ENCODE results near the gene ADAMTS3. TPM values are rescaled to one million over a fixed set of nuclear protein-coding genes. Genes with fewer than 3 reads are reported as not detected.

ADAMTS3 gene
- total RNA-seq, 1 experiment from 2014 or later, result 0.07 TPM

DNA sequence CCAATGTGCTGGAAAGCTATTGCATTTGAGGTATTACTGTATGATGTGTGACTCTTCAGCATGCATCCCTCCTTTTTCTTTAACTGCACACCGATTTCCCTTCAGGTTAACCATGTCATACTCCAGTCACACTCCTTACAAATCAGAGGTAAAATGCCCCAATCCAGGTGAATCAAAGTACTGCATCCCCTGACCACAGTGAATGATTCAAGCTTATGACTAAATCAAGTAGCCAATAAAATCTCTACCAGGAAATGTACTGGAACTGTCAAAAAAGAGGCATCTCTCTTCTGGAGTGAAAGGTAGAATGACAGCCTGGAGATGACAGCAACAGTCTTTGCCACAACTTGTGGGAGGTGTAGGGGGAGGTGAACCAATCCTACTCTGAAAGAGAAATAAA lies 10.4 kb downstream of the ADAMTS3 start:
- no peak for TF ChIP-seq CTCF (IDR thresholded peaks at IDR 0.05; ENCODE audit: unreplicated experiment)
- DNase-seq, result no peak
- Mint-ChIP-seq H3K4me1 (ENCODE audit: low read depth, unreplicated experiment) (no peaks in the 10 kb centered on the region), H3K9me3 (ENCODE audit: low read depth, unreplicated experiment) (no peaks in the 10 kb centered on the region), H3K4me3 (ENCODE audit: low read depth, unreplicated experiment) (no peak overlapping the region), H3K36me3 (ENCODE audit: insufficient read depth, unreplicated experiment) (no peaks in the 10 kb centered on the region), H3K27me3 (ENCODE audit: unreplicated experiment) (peaks cover 24% of the 10 kb centered on the region), H3K27ac (ENCODE audit: unreplicated experiment) (no peak overlapping the region)
- intact Hi-C loops (cut with micrococcal nuclease; ENCODE audit: unreplicated experiment), result no loop called here
- no TSS peak for BruUV-seq (replicated peaks)
- CTCF ChIA-PET, result no interaction called here

- Mint-ChIP-seq H3K4me1 (ENCODE audit: low read depth, unreplicated experiment) (no peaks in the 10 kb centered on the region), H3K27ac (ENCODE audit: unreplicated experiment) (no peak overlapping the region), H3K4me3 (ENCODE audit: low read depth, unreplicated experiment) (no peak overlapping the region), H3K36me3 (ENCODE audit: insufficient read depth, unreplicated experiment) (no peaks in the 10 kb centered on the region), H3K9me3 (ENCODE audit: low read depth, unreplicated experiment) (no peaks in the 10 kb centered on the region), H3K27me3 (ENCODE audit: unreplicated experiment) (peaks cover 24% of the 10 kb centered on the region)
- intact Hi-C loops (cut with micrococcal nuclease; ENCODE audit: unreplicated experiment), result no loop called here
- TF ChIP-seq CTCF (IDR thresholded peaks at IDR 0.05; ENCODE audit: unreplicated experiment), result no peak
- DNase-seq, result no peak
- no TSS peak for BruUV-seq (replicated peaks)
- CTCF ChIA-PET, result interaction anchor here (0.6 kb wide), 2 partner anchors 84 to 381 kb away, joined by 3 read pairs; no protein-coding TSS in a partner anchor
These were observed 12.0 kb downstream of the ADAMTS3 start for GRCh38 chr4:72557021-72557420.

DNA sequence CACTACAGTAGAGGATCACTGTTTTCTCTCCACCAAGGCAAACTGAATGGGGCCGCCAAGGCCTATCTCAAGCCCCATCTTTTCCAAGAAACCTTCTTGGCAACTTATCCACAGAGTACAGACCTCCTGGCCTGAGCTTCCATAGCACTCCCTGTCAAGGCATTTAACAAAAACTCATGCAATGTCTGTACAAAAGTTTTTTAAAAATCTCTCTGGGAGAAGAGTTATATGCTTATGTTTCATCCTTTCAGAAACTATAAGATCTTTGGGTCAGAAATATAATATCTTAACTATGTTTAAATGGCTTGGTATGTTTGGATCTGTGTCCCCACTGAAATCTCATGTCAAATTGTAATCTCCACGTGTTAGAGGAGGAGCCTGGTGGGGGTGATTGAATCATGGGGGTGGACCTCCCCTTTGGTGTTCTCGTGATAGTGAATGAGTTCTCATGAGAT lies 13.6 kb downstream of the ADAMTS3 start:
- no TSS peak for BruUV-seq (replicated peaks)

GRCh38 chr4:72553540-72554337 lies 15.3 kb downstream of the ADAMTS3 start:
- peaks cover 19% of the 10 kb centered on the region for H3K27me3 Mint-ChIP-seq (ENCODE audit: unreplicated experiment)
- no TSS peak for BruUV-seq (replicated peaks)
- no peaks in the 10 kb centered on the region for H3K36me3 Mint-ChIP-seq (ENCODE audit: insufficient read depth, unreplicated experiment)
- CTCF ChIA-PET, result no interaction called here
- DNase-seq, result no peak
- TF ChIP-seq CTCF (IDR thresholded peaks at IDR 0.05; ENCODE audit: unreplicated experiment), result no peak
- H3K9me3 Mint-ChIP-seq (ENCODE audit: low read depth, unreplicated experiment), result no peaks in the 10 kb centered on the region
- H3K4me3 Mint-ChIP-seq (ENCODE audit: low read depth, unreplicated experiment), result no peak overlapping the region
- intact Hi-C loops (cut with micrococcal nuclease; ENCODE audit: unreplicated experiment), result no loop called here
- H3K27ac Mint-ChIP-seq (ENCODE audit: unreplicated experiment), result no peak overlapping the region
- no peaks in the 10 kb centered on the region for H3K4me1 Mint-ChIP-seq (ENCODE audit: low read depth, unreplicated experiment)

More for the DNA sequence above, 13.6 kb downstream of the ADAMTS3 start:
- Mint-ChIP-seq H3K27me3 (ENCODE audit: unreplicated experiment) (peaks cover 24% of the 10 kb centered on the region), H3K27ac (ENCODE audit: unreplicated experiment) (no peak overlapping the region), H3K4me1 (ENCODE audit: low read depth, unreplicated experiment) (no peaks in the 10 kb centered on the region), H3K36me3 (ENCODE audit: insufficient read depth, unreplicated experiment) (no peaks in the 10 kb centered on the region), H3K9me3 (ENCODE audit: low read depth, unreplicated experiment) (no peaks in the 10 kb centered on the region), H3K4me3 (ENCODE audit: low read depth, unreplicated experiment) (no peak overlapping the region)
- DNase-seq, result no peak
- CTCF ChIA-PET, result no interaction called here
- TF ChIP-seq CTCF (IDR thresholded peaks at IDR 0.05; ENCODE audit: unreplicated experiment), result no peak
- intact Hi-C loops (cut with micrococcal nuclease; ENCODE audit: unreplicated experiment), result no loop called here

Measured in Calu3 (cell line).